Gastrocnemius medialis (tissue), 4 donors: ENCODE results near the gene TTC14.

ENCODE experiments used
- CTCF ChIP-seq, 5 experiments: fragments of 450-650 bp in 3 of 5; fragments of 200-600 bp in 2 of 5; sonication (generic) in 2 of 5; IDR thresholded peaks in 4 of 5; conservative IDR thresholded peaks in 1 of 5; 1 replicate in 4 of 5; 2 replicates in 1 of 5; pipeline ENCODE4 v1.5.1; 2016 to 2019; ENCODE audit warnings: antibody characterized with exemption in 5 of 5, mild to moderate bottlenecking in 3 of 5, moderate library complexity in 3 of 5
- POLR2A ChIP-seq, 2 donors: fragments of 450-650 bp; IDR thresholded peaks; one replicate each; pipeline ENCODE4 v1.6.1; 2017; ENCODE audit warnings: antibody characterized with exemption in 2 of 2, mild to moderate bottlenecking in 2 of 2, moderate library complexity in 2 of 2

DNA sequence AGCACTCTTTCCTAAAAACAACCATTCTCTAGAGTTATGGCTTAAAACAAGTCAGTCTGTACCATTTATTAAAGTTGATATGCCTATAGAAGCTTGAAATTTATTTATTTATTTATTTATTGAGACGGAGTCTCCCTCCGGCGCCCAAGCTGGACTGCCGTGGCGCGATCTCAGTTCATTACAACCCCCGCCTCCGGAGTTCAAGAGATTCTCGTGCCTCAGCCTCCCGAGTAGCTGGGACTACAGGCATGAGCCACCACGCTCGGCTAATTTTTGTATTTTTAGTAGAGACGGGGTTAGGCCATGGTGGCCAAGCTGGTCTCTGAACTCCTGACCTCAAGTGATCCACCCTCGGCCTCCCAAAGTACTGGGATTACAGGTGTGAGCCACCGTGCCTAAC lies 1.5 kb upstream of the TTC14 start:
- TF ChIP-seq CTCF (IDR thresholded peaks at IDR 0.05 in 4 of 5, conservative IDR thresholded peaks at IDR 0.05 in 1 of 5) (no peak), POLR2A (IDR thresholded peaks at IDR 0.05) (no peak)
